Stimulated activated CD4-positive, alpha-beta T cell treated with anti-CD3 and anti-CD28 coated beads, Interleukin-1b, Interleukin-23, amount 100 ng/mL, for 48 hours (primary cell): ENCODE measurements around the gene BMPER.
"Not testable (repeated sequence)": the region's sequence is repeated elsewhere in the genome, so short reads cannot be mapped to it uniquely, and the experiment has no call there.

Source experiments
- DNase-seq: peaks from one replicate; pipeline ENCODE4 v3.0.0-alpha.2; 2020

Gene BMPER

GRCh38 chr7:34153656-34154270 is 248.4 kb downstream of the BMPER start:
- DNase-seq: no peak

GRCh38 chr7:34155220-34155908 is 250.0 kb downstream of the BMPER start:
- DNase-seq: no peak

DNA sequence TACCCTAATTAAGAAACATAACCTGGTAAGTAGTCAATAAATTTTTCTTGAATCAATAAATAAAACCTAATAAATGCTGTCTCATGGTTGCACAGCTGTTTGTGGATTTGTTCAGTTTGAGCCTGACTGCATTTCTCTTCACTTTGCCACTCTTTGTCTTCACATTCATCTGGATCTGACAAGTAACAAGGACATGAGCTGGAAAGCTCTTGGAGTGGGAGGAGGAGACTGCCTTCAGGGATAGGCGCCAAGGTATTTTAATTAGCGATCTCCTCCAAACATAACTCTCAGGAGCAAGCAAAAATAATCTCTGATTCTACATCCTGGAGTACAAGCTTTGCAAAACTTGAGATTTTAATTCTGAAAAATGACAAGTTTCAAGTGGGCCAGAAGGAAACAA is 251.0 kb downstream of the BMPER start:
- DNase-seq: no peak

DNA sequence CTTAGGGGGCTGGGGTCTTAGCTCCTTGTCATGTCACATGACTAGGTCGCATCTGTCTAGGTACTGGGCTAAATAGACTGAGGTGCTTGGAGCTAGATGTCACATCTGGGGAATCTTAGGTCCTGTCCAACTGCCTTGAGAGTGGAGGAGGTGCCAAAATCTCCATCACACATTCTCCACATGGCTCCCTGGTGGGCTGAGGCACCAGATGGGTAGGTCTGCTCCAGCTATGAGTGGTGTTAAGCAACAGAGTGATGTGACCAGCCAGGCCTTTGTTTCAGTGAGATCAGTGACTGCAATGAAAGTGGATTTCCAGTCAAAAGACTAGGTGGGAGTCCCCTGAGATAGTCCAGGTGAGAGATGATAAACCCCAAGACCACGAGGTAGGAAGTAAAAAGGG is 251.8 kb downstream of the BMPER start:
- DNase-seq: no peak

GRCh38 chr7:34158368-34159153 is 253.2 kb downstream of the BMPER start:
- DNase-seq: no peak

GRCh38 chr7:34160261-34160752 is 255.0 kb downstream of the BMPER start:
- DNase-seq: no peak

DNA sequence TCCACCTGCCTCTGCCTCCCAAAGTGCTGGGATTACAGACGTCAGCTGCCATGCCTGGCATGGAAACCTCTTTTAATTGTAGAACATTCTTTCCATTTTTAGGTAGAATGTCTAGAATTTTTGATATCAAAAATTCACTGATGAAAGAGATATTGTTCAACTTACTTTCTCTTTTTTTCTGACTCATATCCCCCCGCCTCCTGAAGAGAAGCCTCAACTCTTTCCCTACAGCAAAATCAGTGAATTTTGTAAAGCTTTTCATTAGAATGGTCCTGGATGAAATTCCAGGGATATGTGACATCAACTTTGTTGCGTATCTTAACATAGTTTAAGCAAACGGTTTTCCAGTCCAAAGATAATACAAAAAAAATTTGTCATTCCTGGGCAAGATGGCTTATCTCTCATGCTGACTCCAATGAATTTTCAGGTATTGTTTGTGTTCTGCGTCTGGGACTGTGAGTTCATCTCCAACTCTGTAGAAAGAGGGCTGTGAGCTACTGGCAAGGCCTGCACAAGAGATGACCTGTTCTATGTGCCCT is 256.8 kb downstream of the BMPER start:
- DNase-seq: no peak

- DNase-seq: no peak
These were observed 257.3 kb downstream of the BMPER start for GRCh38 chr7:34162677-34163076.

DNA sequence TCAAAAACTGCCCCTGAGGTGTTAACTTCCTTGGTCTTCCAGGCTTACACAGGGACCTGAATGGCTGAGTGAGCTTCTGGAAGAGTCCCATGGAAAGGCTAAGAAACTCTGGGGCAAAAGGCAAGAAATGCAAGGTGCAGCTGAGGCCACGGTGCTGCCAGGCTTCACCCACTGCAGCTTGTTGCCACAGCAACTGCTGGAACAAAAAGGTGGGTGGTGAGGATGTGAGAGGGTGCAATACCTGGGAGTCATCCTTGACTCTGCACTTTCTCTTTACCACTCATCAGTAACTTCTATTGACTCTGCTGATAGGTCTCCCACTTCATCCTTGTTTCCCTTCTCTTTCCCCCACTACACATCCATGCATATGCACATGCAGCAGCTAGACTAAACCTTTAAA is 258.6 kb downstream of the BMPER start:
- no peak for DNase-seq

- DNase-seq: no peak
These were observed 260.1 kb downstream of the BMPER start for GRCh38 chr7:34165466-34165865.

DNA sequence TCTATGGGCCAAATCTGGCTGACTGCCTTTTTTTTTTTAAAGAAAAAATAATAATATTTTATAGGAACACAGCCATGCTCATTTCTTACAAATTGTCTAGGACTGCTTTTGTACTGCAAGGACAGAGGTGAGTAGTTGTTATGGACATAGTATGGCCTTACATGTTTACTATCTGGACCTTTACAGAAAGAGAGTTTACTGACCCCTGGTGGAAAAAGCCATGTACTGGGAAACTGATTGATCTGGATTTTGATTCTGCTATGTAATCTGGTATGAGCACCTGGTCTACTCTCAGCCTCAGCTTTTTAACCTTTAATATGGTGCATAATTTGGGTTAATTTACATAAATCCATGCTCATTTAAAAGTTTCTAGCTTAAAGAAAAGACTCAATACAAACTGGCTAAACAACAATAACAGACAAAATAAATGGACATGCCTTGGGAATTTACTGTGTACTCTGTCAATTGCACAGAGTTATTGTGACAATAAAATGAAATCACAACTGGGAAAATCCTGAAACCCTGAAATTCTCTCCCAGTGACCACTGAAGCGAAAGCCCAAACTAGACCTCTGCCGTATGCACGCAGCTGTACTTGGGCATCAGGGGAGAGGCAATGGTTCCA is 260.7 kb downstream of the BMPER start:
- DNase-seq: no peak

GRCh38 chr7:34168013-34168412 is 262.7 kb downstream of the BMPER start:
- no peak for DNase-seq

DNA sequence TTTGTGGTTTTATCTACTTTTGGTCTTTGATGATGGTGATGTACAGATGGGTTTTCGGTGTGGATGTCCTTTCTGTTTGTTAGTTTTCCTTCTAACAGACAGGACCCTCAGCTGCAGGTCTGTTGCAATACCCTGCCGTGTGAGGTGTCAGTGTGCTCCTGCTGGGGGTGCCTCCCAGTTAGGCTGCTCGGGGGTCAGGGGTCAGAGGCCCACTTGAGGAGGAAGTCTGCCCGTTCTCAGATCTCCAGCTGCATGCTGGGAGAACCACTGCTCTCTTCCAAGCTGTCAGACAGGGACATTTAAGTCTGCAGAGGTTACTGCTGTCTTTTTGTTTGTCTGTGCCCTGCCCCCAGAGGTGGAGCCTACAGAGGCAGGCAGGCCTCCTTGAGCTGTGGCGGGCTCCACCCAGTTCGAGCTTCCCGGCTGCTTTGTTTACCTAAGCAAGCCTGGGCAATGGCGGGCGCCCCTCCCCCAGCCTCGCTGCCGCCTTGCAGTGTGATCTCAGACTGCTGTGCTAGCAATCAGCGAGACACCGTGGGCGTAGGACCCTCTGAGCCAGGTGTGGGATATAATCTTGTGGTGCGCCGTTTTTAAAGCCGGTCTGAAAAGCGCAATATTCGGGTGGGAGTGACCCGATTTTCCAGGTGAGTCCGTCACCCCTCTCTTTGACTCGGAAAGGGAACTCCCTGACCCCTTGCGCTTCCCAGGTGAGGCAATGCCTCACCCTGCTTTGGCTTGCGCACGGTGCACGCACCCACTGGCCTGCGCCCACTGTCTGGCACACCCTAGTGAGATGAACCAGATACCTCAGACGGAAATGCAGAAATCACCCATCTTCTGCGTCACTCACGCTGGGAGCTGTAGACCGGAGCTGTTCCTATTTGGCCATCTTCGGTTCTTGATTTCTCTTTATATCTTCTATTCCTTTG is 269.6 kb downstream of the BMPER start:
- DNase-seq: not testable (repeated sequence)

GRCh38 chr7:34175837-34176236 is 270.5 kb downstream of the BMPER start:
- no peak for DNase-seq

- no peak for DNase-seq
These were observed 272.1 kb downstream of the BMPER start for GRCh38 chr7:34177476-34177875.

DNA sequence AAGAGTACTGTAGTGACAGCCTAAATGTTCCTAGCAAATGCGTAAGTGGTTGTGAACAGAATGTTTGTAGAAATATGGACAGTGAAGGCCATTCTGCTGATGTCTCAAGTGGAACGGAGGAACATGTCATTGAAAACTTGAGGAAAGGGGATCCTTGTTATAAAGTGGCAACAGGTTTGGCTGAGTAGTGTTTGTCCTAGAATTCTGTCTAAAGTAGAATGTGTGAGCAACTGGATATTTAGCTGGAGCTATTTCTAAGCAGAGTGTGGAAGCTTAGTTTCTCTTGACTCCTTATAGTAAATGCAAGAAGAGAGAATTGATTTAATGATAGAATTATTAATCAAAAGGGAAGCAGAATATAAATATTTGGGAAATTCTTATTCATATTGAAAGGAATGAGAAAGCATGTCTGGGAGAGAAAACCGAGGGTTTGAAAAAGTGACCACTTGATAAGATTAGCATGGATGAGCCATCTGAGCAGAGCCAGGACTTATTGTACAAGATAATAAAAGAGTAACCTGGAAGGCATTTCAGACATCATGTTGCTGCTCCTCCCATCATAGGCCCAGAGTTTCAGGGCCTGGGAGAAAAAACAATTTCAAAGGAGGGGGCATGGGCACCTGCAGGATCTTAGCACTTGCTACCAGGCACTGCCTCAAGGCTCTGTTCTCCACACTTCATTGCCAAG is 276.1 kb downstream of the BMPER start:
- no peak for DNase-seq

- no peak for DNase-seq
These were observed 279.1 kb downstream of the BMPER start for GRCh38 chr7:34184466-34184865.

- DNase-seq: no peak
These were observed 282.5 kb downstream of the BMPER start for GRCh38 chr7:34187798-34188307.

DNA sequence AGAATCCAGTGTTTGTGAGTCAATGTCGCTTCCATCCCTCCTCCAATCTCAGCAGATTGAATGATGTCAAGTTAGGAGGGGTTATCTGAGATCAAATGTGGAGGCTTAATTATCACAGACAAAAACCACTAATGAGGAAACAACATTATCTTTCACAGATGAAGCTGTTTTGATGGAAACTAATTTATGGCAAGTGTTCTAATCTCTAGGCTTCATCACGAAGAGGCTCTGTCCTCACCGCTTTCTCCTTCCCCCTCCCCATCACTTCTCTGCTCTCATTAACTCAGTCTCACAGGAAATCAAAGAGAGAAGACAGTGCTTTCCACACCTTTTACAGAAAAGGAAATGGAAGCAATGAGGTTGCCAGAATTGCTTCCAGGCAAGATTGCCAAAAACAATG is 283.7 kb downstream of the BMPER start:
- DNase-seq: no peak

DNA sequence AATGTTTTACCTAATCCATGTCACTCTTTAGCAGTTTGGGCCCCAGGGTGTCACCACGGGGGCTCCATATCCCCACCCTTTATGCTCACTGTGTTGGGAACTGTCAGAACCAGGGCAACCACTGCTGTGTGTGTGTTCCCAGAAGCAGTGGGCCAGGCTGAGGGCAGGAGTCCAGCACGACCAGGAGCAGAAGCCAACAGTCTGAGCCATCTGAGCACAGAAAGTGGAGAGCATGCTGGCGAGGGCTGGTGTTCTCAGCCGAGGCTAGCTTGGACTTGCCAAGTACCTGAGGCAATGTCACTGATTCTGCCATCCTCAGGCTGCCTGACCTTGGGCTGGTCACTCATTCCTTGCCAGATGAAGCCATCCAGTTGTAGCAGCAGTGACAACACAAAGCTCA is 285.0 kb downstream of the BMPER start:
- DNase-seq: no peak

- no peak for DNase-seq
These were observed 285.8 kb downstream of the BMPER start for GRCh38 chr7:34191162-34191561.
